Panc1 (cell line): ENCODE data around the gene APBB3. TPM values are rescaled to one million over a fixed set of nuclear protein-coding genes. Genes with fewer than 3 reads are reported as not detected.

Experiments used
- ATAC-seq: fragments of 200-7000 bp; cut with Tn5 transposase; 2 replicates; pipeline ENCODE4 v1.9.1; 2020; ENCODE audit warnings: mild to moderate bottlenecking, moderate library complexity
- BruUV-seq: library from RNA; stranded (reverse); fragments of 400-500 nt; replicated peaks from 2 replicates; lab custom pipeline; 2021; lab: Mats Ljungman, UMichigan
- CTCF ChIA-PET: fragments of 300-600 bp; sonication (Branson Sonifier 250); formaldehyde crosslinking; loops from one replicate; lab custom pipeline; 2022; ENCODE audit warnings: antibody characterized with exemption; lab: Charles Lee
- POLR2A ChIA-PET: fragments of 300-600 bp; sonication (Branson Sonifier 250); formaldehyde crosslinking; loops from one replicate; lab custom pipeline; 2022; ENCODE audit warnings: antibody characterized with exemption; lab: Charles Lee
- DNase-seq: peaks from one replicate; pipeline ENCODE4 v3.0.0-alpha.2; 2010; ENCODE audit warnings: low read depth, low spot score
- H3K27ac ChIP-seq: 2 replicates; pipeline ENCODE4 v1.5.1; 2011; ENCODE audit warnings: mild to moderate bottlenecking, low read length, inconsistent platforms
- H3K27me3 ChIP-seq: fragments of 200-500 bp; sonication (Bioruptor generic); 2 replicates; pipeline ENCODE4 v1.6.0; 2014; ENCODE audit warnings: low read length, inconsistent platforms; ENCODE audit not compliant: control insufficient read depth, insufficient read depth
- H3K36me3 ChIP-seq: fragments of 200-500 bp; sonication (Bioruptor generic); 2 replicates; pipeline ENCODE4 v1.5.1; 2014; ENCODE audit warnings: inconsistent platforms, mild to moderate bottlenecking, low read length, moderate library complexity; ENCODE audit not compliant: control insufficient read depth, insufficient read depth
- H3K4me1 ChIP-seq: 2 replicates; pipeline ENCODE4 v1.5.1; 2011; ENCODE audit warnings: inconsistent platforms, mild to moderate bottlenecking, low read length, moderate library complexity; ENCODE audit not compliant: control insufficient read depth, insufficient read depth
- H3K4me3 ChIP-seq, 2 experiments: 2 replicates each; pipeline ENCODE4 v1.5.1; 2011 to 2012; ENCODE audit warnings: low read depth in 2 of 2, low read length in 2 of 2, mild to moderate bottlenecking in 2 of 2, inconsistent platforms in 1 of 2, moderate library complexity in 1 of 2
- H3K9me3 ChIP-seq: fragments of 200-500 bp; sonication (Bioruptor generic); 2 replicates; pipeline ENCODE4 v1.5.1; 2014; ENCODE audit warnings: low read depth, mild to moderate bottlenecking, inconsistent platforms, low read length, moderate library complexity; ENCODE audit not compliant: control insufficient read depth, insufficient read depth
- POLR2AphosphoS5 ChIP-seq: IDR thresholded peaks from 2 replicates; pipeline ENCODE4 v1.6.1; 2012; ENCODE audit warnings: mild to moderate bottlenecking, low read depth, low read length, moderate library complexity
- REST ChIP-seq, 2 experiments: IDR thresholded peaks; 2 replicates each; pipeline ENCODE4 v1.6.1; 2011 to 2012; ENCODE audit warnings: low read depth in 2 of 2, control low read depth in 1 of 2, low read length in 1 of 2, mild to moderate bottlenecking in 1 of 2, moderate library complexity in 1 of 2; ENCODE audit not compliant: insufficient read depth in 1 of 2
- SIN3A ChIP-seq: IDR thresholded peaks from 2 replicates; pipeline ENCODE4 v1.6.1; 2012; ENCODE audit warnings: low read depth, mild to moderate bottlenecking, low read length, moderate library complexity, borderline replicate concordance; ENCODE audit not compliant: insufficient read depth
- TCF7L2 ChIP-seq: IDR thresholded peaks from 2 replicates; pipeline ENCODE4 v1.6.1; 2011; ENCODE audit warnings: mild to moderate bottlenecking, low read depth, low read length, inconsistent platforms
- in situ Hi-C: cut with HindIII; loops from 2 replicates; pipeline ENCODE4 v1.10.0; 2016; ENCODE audit warnings: low sequenced_read_pairs, low pct_unique_long_range_greater_than_20kb
- intact Hi-C: fragments of 100-400 bp; cut with micrococcal nuclease; formaldehyde crosslinking; loops from one replicate; pipeline ENCODE4 v1.10.0; 2022; ENCODE audit not compliant: unreplicated experiment
- total RNA-seq: library from RNA; stranded (reverse); gene quantifications from one replicate; pipeline ENCODE4 v1.2.1, GENCODE V29; 2021; ENCODE audit not compliant: unreplicated experiment
- TF ChIP-seq, protein P1 (sequence below): fragments of 450-650 bp; IDR thresholded peaks from 2 replicates; pipeline ENCODE4 v1.5.1; 2017; ENCODE audit warnings: mild to moderate bottlenecking

APBB3 gene
- total RNA-seq, 1 experiment from 2014 or later, result 28.6 TPM

DNA sequence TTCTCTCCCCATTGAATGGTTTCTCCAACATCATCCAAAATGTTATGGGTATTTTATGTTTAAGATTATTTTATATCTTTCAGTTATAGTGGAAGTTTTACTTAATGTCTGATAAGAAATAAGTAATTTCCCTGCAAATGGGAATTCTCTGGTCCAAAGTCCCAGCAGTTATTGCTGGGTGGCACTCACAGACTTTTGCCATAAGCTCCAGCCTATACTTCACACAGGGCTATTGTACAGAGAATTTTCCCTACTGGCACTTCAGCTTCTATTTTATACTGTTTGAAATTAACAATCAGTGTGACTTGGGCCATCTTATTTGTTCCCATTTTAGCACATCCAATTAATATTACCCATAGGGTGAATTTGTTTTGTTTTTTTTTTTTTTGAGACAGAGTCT is 35.7 kb upstream of the APBB3 start:
- DNase-seq, result no peak
- H3K27me3 ChIP-seq, result no peaks in the 10 kb centered on the region
- CTCF ChIA-PET, result no interaction called here
- H3K27ac ChIP-seq, result no peak overlapping the region
- no peaks in the 10 kb centered on the region for H3K4me1 ChIP-seq
- POLR2A ChIA-PET, result interaction anchor here (0.5 kb wide), 1 partner anchor 366 kb away, joined by 6 read pairs; the partner anchor contains the start of gene PCDHAC2
- ATAC-seq, result no peak
- no TSS peak for BruUV-seq
- TF ChIP-seq TCF7L2, result no peak
- in situ Hi-C loops, result no loop called here
- H3K4me3 ChIP-seq, result no peak overlapping the region
- H3K9me3 ChIP-seq, result no peaks in the 10 kb centered on the region
- intact Hi-C loops, result no loop called here
- H3K36me3 ChIP-seq, result no peaks in the 10 kb centered on the region

GRCh38 chr5:140598836-140599235 is 34.4 kb upstream of the APBB3 start:
- CTCF ChIA-PET, result no interaction called here
- POLR2A ChIA-PET, result no interaction called here
- Histone ChIP-seq H3K4me1 (no peaks in the 10 kb centered on the region), H3K27me3 (no peaks in the 10 kb centered on the region), H3K4me3 (no peak overlapping the region), H3K27ac (no peak overlapping the region), H3K36me3 (no peaks in the 10 kb centered on the region), H3K9me3 (no peaks in the 10 kb centered on the region)
- no peak for TF ChIP-seq SIN3A
- TF ChIP-seq TCF7L2, result no peak
- TF ChIP-seq POLR2AphosphoS5, result no peak
- TF ChIP-seq REST (IDR thresholded peaks at IDR 0.05; ENCODE audit: insufficient read depth in 1 of 2, low read depth in 2 of 2, low read length in 1 of 2), result no peak
- TF ChIP-seq, protein P1, sequence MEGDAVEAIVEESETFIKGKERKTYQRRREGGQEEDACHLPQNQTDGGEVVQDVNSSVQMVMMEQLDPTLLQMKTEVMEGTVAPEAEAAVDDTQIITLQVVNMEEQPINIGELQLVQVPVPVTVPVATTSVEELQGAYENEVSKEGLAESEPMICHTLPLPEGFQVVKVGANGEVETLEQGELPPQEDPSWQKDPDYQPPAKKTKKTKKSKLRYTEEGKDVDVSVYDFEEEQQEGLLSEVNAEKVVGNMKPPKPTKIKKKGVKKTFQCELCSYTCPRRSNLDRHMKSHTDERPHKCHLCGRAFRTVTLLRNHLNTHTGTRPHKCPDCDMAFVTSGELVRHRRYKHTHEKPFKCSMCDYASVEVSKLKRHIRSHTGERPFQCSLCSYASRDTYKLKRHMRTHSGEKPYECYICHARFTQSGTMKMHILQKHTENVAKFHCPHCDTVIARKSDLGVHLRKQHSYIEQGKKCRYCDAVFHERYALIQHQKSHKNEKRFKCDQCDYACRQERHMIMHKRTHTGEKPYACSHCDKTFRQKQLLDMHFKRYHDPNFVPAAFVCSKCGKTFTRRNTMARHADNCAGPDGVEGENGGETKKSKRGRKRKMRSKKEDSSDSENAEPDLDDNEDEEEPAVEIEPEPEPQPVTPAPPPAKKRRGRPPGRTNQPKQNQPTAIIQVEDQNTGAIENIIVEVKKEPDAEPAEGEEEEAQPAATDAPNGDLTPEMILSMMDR, result no peak
- intact Hi-C loops (no loop called here), in situ Hi-C loops (no loop called here)
- no TSS peak for BruUV-seq
- ATAC-seq (no peak), DNase-seq (no peak)

- no peak for ATAC-seq
- H3K4me3 ChIP-seq, result no peak overlapping the region
Observed at GRCh38 chr5:140596321-140596741, 31.9 kb upstream of the APBB3 start.

More at GRCh38 chr5:140596321-140596741, 31.9 kb upstream of the APBB3 start:
- intact Hi-C loops, result no loop called here
- no peak for DNase-seq
- BruUV-seq, result no TSS peak
- Histone ChIP-seq H3K36me3 (no peaks in the 10 kb centered on the region), H3K9me3 (no peaks in the 10 kb centered on the region), H3K27me3 (no peaks in the 10 kb centered on the region), H3K4me1 (no peaks in the 10 kb centered on the region), H3K27ac (no peak overlapping the region)
- no peak for TF ChIP-seq SIN3A
- no peak for TF ChIP-seq TCF7L2
- TF ChIP-seq POLR2AphosphoS5, result no peak
- TF ChIP-seq, protein P1, result no peak
- no peak for TF ChIP-seq REST (IDR thresholded peaks at IDR 0.05; ENCODE audit: insufficient read depth in 1 of 2, low read depth in 2 of 2, low read length in 1 of 2)
- in situ Hi-C loops, result no loop called here
- ChIA-PET CTCF (no interaction called here), POLR2A (no interaction called here)
